OCI-LY3 (cell line): ENCODE measurements around the gene TAL1.

Experiments used
- H2AFZ ChIP-seq: fragments of 200-600, 300-600 bp; shearing (Covaris generic); 2 replicates; pipeline ENCODE4 v1.6.0; 2014; ENCODE audit warnings: antibody characterized with exemption, low read depth, low read length
- H3K27ac ChIP-seq: fragments of 200-600, 300-600 bp; sonication (generic); 2 replicates; pipeline ENCODE4 v1.5.1; 2014; ENCODE audit warnings: mild to moderate bottlenecking, low read length, moderate library complexity, mixed read lengths
- H3K27me3 ChIP-seq: fragments of 200-600, 300-600 bp; sonication (generic); 2 replicates; pipeline ENCODE4 v1.6.1; 2014; ENCODE audit warnings: low read depth, low read length, mixed read lengths
- H3K36me3 ChIP-seq: fragments of 200-600, 300-600 bp; sonication (generic); replicated peaks from 2 replicates; pipeline ENCODE3; 2014; ENCODE audit warnings: low read depth, low read length, mixed read lengths
- H3K4me1 ChIP-seq: fragments of 300-600, 200-600 bp; sonication (generic); 2 replicates; pipeline ENCODE4 v1.6.1; 2014; ENCODE audit warnings: low read length, mixed read lengths
- H3K4me2 ChIP-seq: fragments of 200-600, 300-600 bp; sonication (generic); 2 replicates; pipeline ENCODE4 v1.6.1; 2014; ENCODE audit warnings: low read length, mixed read lengths
- H3K4me3 ChIP-seq: fragments of 300-600, 200-600 bp; sonication (generic); 2 replicates; pipeline ENCODE4 v1.5.1; 2014; ENCODE audit warnings: antibody characterized with exemption, mild to moderate bottlenecking, low read length, moderate library complexity
- H3K79me2 ChIP-seq: fragments of 300-600, 200-600 bp; shearing (Covaris generic); 2 replicates; pipeline ENCODE4 v1.6.1; 2014; ENCODE audit warnings: mild to moderate bottlenecking, low read length, mixed read lengths
- H3K9ac ChIP-seq: fragments of 300-600, 200-600 bp; shearing (Covaris generic); 2 replicates; pipeline ENCODE4 v1.6.0; 2014; ENCODE audit warnings: mild to moderate bottlenecking, low read length, moderate library complexity
- H3K9me3 ChIP-seq: fragments of 200-600, 300-600 bp; shearing (Covaris generic); 2 replicates; pipeline ENCODE4 v1.6.1; 2014; ENCODE audit warnings: low read length, mixed read lengths; ENCODE audit not compliant: insufficient read depth
- H4K20me1 ChIP-seq: fragments of 200-600, 300-600 bp; sonication (generic); 2 replicates; pipeline ENCODE4 v1.6.1; 2016; ENCODE audit warnings: low read length, mixed read lengths; ENCODE audit not compliant: insufficient read depth
- CTCF ChIP-seq: fragments of 200-600, 300-600 bp; sonication (generic); IDR thresholded peaks from 2 replicates; pipeline ENCODE4 v1.5.1; 2014; ENCODE audit warnings: antibody characterized with exemption, low read length, low read depth
- EZH2phosphoT487 ChIP-seq: fragments of 200-600 bp; shearing (Covaris generic); IDR thresholded peaks from 2 replicates; pipeline ENCODE4 v1.6.1; 2018; ENCODE audit warnings: antibody characterized with exemption, mixed run types, low read depth

The TAL1 gene

GRCh38 chr1:47226121-47226838, 5.7 kb downstream of the TAL1 start:
- Histone ChIP-seq H3K4me3 (no peak overlapping the region), H2AFZ (no peak overlapping the region), H3K4me1 (no peaks in the 10 kb centered on the region), H3K79me2 (no peaks in the 10 kb centered on the region), H3K4me2 (no peak overlapping the region), H3K9me3 (no peaks in the 10 kb centered on the region), H3K9ac (no peak overlapping the region), H3K27me3 (no peaks in the 10 kb centered on the region), H4K20me1 (no peaks in the 10 kb centered on the region), H3K36me3 (no peaks in the 10 kb centered on the region), H3K27ac (no peak overlapping the region)
- TF ChIP-seq CTCF (no peak), EZH2phosphoT487 (no peak)

GRCh38 chr1:47225430-47226100, 6.5 kb downstream of the TAL1 start:
- no peaks in the 10 kb centered on the region for H3K4me1 ChIP-seq
- no peak overlapping the region for H3K4me2 ChIP-seq
- no peak overlapping the region for H2AFZ ChIP-seq
- H4K20me1 ChIP-seq = no peaks in the 10 kb centered on the region
- no peak overlapping the region for H3K4me3 ChIP-seq
- no peaks in the 10 kb centered on the region for H3K79me2 ChIP-seq
- no peak overlapping the region for H3K27ac ChIP-seq
- no peaks in the 10 kb centered on the region for H3K9me3 ChIP-seq
- H3K27me3 ChIP-seq = no peaks in the 10 kb centered on the region
- TF ChIP-seq CTCF = no peak
- TF ChIP-seq EZH2phosphoT487 = no peak
- no peak overlapping the region for H3K9ac ChIP-seq
- H3K36me3 ChIP-seq = no peaks in the 10 kb centered on the region

GRCh38 chr1:47224676-47225399, 7.2 kb downstream of the TAL1 start:
- H3K4me2 ChIP-seq = no peak overlapping the region
- H3K9ac ChIP-seq = no peak overlapping the region
- H3K36me3 ChIP-seq = no peaks in the 10 kb centered on the region
- no peaks in the 10 kb centered on the region for H3K9me3 ChIP-seq
- H3K4me1 ChIP-seq = no peaks in the 10 kb centered on the region
- H2AFZ ChIP-seq = no peak overlapping the region
- no peaks in the 10 kb centered on the region for H3K79me2 ChIP-seq
- H3K27me3 ChIP-seq = no peaks in the 10 kb centered on the region
- no peak overlapping the region for H3K4me3 ChIP-seq
- no peaks in the 10 kb centered on the region for H4K20me1 ChIP-seq
- TF ChIP-seq EZH2phosphoT487 (no peak), CTCF (no peak)
- no peak overlapping the region for H3K27ac ChIP-seq
